ENCODE results near the gene FGD1. TPM values are rescaled to one million over a fixed set of nuclear protein-coding genes. Genes with fewer than 3 reads are reported as not detected.
A peak's percentile ranks its signal among the peaks of the same experiment; 100 is the strongest.

The FGD1 gene
- total RNA-seq, 1 experiment from 2014 or later = 22.4 TPM

DNA sequence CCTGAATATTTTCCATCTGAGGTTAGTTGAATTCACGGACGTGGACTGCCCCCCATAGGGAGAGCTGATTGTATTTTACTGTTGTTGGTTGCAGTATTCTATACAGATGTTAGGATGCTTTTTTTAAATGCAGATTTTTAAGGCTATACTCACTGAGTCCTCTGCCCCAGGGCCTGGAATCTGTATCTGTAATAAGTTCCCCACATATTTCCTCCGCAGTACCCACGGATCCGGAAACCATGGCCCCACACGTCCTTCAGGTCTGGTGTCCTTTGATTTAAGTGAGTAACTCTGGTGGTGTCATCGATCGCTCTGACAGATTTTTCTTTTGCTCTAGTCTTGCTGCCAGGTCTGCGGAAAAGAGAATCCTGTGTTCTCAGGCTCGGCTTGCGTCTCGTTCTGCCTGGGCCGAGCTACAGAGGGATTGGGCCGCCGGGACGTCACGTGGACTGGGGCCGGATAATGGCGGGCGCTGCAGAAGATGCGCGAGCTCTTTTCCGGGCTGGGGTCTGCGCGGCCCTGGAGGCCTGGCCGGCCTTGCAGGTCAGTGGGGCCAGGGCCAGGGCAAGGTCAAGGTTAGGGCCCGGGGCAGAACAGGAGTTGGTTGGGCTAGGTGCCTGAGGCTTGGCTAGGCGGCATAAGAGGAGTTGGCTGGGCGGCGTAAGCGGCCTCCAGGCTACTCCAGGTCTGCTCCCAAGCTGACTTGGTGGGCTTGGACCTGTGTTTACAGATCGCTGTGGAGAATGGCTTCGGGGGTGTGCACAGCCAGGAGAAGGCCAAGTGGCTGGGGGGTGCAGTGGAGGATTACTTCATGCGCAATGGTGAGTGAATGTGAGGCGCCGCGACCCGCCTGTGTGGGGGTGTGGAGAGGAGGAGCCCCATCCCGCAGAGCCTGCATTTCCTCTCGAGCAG, 55.8 kb downstream of the FGD1 start, which contains the start of gene TSR2:
TSS of gene TSR2 (plus strand) at position 445 of the 912 bp plus-strand sequence. CDS start at position 463, 18 bp downstream.
- Histone ChIP-seq H3K36me3 (replicated peaks; ENCODE audit: control insufficient read depth, insufficient read depth, low read length) (peaks cover 4% of the 10 kb centered on the region; the same call in 1 of the 2 replicates), H3K27me3 (ENCODE audit: control insufficient read depth, insufficient read depth, low read length) (no peaks in the 10 kb centered on the region), H3K4me3 (ENCODE audit: insufficient read depth, low read depth, low read length) (peak within 1 kb of the TSS; percentile 79)
- DNase-seq = peak; percentile 82

DNA sequence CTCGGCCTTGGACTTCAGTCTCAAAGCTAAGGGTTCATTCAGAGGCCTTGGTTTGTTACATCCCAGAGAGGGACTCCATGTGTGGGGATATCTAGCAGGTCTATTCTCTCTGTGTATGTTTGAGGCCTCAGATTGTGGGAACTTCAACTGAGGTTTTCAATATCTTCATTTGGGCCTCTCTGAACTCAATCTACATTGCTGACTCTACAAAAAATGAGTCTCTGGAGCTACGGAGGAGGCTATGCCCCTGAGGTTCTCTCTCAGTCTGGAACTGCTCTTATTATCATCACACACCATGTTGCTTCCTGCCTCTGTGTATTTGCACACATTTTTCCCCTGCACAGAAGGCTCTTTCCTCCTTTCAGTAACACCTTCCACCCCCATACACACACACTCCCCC, 60.9 kb downstream of the FGD1 start:
- H3K36me3 ChIP-seq (replicated peaks; ENCODE audit: control insufficient read depth, insufficient read depth, low read length) = no peaks in the 10 kb centered on the region
- H3K4me3 ChIP-seq (ENCODE audit: insufficient read depth, low read depth, low read length) = no peak overlapping the region
- DNase-seq = no peak
- no peaks in the 10 kb centered on the region for H3K27me3 ChIP-seq (ENCODE audit: control insufficient read depth, insufficient read depth, low read length)

DNA sequence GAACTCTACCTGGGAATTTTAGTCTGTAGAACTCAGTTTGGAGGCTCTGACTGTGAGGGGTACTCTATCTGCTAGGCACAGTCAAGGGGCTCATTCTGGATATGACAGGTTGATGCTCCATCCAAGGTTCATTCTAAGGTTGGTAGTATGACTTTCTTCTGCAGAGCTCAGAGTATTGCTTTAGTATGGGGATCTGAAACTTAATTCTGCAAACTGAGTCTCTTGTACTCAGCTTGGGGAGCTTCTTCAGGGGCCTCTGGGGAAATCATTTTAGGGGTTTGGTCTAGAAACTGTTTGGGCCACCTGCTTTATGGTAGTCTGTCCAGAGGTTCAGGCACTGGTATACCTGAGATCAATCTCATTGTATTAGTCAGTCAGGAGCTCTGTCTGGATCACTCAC, 65.5 kb downstream of the FGD1 start:
- H3K27me3 ChIP-seq (ENCODE audit: control insufficient read depth, insufficient read depth, low read length) = no peaks in the 10 kb centered on the region
- H3K4me3 ChIP-seq (ENCODE audit: insufficient read depth, low read depth, low read length) = no peak overlapping the region
- no peak for DNase-seq
- no peaks in the 10 kb centered on the region for H3K36me3 ChIP-seq (replicated peaks; ENCODE audit: control insufficient read depth, insufficient read depth, low read length)

DNA sequence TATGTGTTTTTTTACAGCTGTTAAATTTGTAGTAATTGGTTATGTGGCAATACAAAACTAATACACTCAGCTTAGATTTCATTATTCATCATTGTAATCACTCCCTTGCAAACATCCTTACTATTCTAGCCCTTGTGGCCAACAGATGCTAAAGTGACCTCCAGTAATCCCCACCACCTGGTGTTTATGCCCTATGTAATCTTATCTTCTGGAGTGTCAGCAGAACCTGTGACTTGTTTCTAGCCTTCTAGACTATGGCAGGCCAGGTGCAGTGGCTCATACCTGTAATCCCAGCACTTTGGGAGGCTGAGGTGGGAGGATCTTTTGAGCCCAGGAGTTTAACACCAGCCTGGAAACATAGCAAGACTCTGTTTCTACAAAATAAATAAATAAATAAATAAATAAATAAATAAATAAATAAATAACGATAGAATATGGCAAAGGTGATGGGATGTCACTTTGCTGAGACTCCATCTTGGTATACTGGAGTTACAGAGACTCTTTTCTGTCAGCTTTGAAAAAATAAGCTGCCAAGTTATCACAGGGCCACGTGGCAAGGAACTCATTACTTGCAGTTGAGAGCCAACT, 68.1 kb downstream of the FGD1 start:
- H3K27me3 ChIP-seq (ENCODE audit: control insufficient read depth, insufficient read depth, low read length) = no peaks in the 10 kb centered on the region
- no peak overlapping the region for H3K4me3 ChIP-seq (ENCODE audit: insufficient read depth, low read depth, low read length)
- DNase-seq = no peak
- H3K36me3 ChIP-seq (replicated peaks; ENCODE audit: control insufficient read depth, insufficient read depth, low read length) = no peaks in the 10 kb centered on the region

DNA sequence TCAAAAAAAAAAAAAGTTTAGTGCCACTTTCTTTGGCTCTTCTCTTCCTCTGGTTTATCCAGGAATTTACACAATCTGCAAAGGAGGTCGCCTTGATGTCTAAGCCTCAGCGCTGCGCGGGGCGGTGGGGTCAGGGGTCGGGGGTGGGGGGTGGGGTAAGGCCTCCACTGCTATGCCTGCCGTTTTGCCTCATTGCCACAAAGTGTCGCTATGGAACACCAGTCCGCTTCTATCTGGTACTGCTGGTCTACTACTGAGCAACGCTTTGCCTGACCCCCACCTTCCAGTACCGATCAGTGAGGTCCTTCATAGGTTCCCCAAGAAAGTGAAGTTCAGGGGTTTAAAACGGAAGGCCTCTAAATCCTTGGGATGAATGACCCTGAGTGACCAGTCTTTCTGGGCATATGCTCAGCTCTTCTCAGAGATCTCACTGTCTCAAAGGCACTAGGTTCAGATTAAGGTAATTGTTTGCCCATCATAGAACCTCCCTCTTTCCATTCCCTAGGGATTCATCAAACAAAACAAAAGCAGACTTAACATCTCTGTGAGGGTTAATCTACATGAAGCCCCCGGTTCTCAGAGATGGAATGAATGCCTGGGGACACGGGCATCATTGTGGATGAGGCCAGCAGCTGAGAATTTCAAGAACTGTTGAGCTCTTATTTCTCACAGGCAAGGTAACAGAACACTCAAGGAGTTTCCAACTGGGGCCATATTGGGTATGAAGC, 72.7 kb downstream of the FGD1 start:
- Histone ChIP-seq H3K27me3 (ENCODE audit: control insufficient read depth, insufficient read depth, low read length) (no peaks in the 10 kb centered on the region), H3K4me3 (ENCODE audit: insufficient read depth, low read depth, low read length) (no peak overlapping the region), H3K36me3 (replicated peaks; ENCODE audit: control insufficient read depth, insufficient read depth, low read length) (no peaks in the 10 kb centered on the region)
- peak; percentile 74 for DNase-seq

DNA sequence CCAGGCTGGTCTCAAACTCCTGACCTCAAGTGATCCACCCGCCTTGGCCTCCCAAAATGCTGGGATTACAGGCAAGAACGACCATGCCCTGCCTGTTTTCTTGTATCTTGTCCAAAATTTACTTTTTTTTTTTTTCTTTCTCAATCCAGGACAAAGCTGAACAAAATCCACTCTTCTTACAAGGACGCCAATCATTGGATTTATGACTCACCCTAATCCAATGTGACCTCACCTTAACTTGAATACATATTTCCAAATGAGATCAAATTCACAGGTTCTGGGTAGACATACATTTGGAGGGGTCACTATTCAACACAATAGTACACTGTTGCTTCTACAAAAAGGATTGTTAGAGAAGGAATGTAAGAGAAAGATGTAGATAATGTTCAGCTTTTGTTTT, 73.9 kb downstream of the FGD1 start:
- no peak overlapping the region for H3K4me3 ChIP-seq (ENCODE audit: insufficient read depth, low read depth, low read length)
- H3K27me3 ChIP-seq (ENCODE audit: control insufficient read depth, insufficient read depth, low read length) = no peaks in the 10 kb centered on the region
- H3K36me3 ChIP-seq (replicated peaks; ENCODE audit: control insufficient read depth, insufficient read depth, low read length) = no peaks in the 10 kb centered on the region
- DNase-seq = no peak

DNA sequence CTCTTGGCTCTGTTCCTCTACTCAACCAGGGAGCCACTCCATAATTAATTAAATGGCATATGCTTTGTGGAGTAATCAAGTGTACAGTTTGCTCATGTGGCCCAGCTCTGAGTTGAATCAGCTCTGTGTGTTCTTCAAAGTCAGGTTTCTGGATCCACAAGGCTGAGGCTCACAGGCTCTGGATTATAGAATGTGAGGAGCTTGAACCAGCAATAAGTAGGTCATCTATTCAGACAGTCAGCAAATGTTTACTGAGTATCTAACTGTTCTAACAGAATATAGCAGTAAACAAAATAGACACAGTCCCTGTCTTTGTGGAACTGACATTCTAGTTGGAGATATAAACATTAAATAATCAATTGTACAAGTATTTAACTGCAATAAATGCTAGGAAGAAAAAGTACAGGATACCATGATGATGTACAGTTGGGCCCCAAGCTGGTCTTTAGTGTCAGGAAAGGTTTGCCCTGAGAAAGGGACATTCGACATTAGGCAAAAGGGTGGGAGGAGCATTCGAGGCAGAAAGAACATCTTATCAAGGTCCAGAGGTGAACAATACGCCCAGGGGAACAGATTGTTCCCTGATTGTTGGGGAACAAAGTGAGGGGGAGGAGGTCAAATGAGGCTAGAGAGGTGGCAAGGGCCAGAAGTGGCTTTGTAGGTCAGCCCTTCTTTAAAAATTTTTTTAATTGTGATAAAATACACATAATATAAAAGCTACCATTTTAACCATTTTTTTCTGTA, 76.3 kb downstream of the FGD1 start:
- Histone ChIP-seq H3K4me3 (ENCODE audit: insufficient read depth, low read depth, low read length) (no peak overlapping the region), H3K27me3 (ENCODE audit: control insufficient read depth, insufficient read depth, low read length) (no peaks in the 10 kb centered on the region), H3K36me3 (replicated peaks; ENCODE audit: control insufficient read depth, insufficient read depth, low read length) (no peaks in the 10 kb centered on the region)
- no peak for DNase-seq

DNA sequence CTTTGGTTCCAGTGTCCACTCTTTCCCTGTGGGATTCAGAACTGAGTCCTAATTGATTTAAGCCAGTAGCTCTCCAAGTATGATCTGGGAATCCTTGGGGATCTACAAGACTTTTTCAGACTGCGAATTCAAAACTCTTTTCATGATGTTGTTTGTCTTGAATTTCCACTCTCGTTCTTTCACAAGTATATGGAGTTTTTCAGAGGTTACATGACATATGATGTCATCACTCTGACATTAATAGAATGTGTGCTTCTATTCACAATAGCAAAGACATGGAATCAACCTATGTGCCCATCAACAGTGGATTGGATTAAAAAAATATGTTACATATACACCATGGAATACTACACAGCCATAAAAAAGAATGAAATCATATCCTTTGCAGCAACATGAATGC, 79.1 kb downstream of the FGD1 start:
- DNase-seq = no peak
- no peaks in the 10 kb centered on the region for H3K36me3 ChIP-seq (replicated peaks; ENCODE audit: control insufficient read depth, insufficient read depth, low read length)
- no peak overlapping the region for H3K4me3 ChIP-seq (ENCODE audit: insufficient read depth, low read depth, low read length)
- H3K27me3 ChIP-seq (ENCODE audit: control insufficient read depth, insufficient read depth, low read length) = no peaks in the 10 kb centered on the region

DNA sequence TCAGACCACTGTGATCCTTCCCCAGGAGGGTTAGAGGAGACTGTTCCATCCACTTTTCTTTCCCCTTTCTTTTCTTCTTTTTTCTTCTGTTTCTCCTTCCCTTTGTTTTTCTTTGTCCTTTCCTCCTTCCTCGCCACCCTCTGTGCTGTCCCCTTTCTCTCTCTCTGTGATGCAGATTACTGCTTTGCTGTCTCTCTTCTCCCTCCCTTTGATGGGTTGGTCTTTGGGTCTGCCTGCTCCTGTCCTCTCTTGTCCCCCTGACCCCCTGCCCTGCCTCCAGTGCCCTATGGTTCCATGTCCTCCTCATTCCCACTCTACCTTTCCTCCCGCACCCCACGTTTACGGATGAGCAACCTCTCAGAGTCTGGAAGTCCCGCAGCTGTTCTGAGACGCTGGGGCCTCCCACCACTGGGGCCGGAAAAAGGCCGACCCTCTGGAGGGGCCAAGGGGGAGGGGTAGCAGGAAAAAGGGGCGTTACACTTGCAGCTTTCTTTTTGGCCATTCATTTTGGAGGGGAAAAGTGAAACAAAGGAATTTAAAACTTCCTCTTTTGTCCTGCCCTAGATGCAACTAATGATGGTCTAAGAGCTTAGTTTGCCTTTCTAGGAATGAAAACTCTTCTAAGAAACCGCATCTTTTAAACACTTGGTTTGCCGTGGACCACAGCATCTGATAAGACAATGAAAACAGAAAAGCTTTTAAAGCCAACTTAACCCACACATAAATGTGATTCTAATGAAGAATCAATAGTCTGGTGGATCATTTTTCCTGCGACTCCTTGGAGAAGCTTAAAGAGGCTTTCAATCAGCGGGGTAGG, 80.3 kb downstream of the FGD1 start:
- H3K27me3 ChIP-seq (ENCODE audit: control insufficient read depth, insufficient read depth, low read length) = no peaks in the 10 kb centered on the region
- peak overlapping the region; percentile 10; the same call in 1 of the 2 replicates for H3K4me3 ChIP-seq (ENCODE audit: insufficient read depth, low read depth, low read length)
- DNase-seq = peak; percentile 42
- H3K36me3 ChIP-seq (replicated peaks; ENCODE audit: control insufficient read depth, insufficient read depth, low read length) = no peaks in the 10 kb centered on the region

DNA sequence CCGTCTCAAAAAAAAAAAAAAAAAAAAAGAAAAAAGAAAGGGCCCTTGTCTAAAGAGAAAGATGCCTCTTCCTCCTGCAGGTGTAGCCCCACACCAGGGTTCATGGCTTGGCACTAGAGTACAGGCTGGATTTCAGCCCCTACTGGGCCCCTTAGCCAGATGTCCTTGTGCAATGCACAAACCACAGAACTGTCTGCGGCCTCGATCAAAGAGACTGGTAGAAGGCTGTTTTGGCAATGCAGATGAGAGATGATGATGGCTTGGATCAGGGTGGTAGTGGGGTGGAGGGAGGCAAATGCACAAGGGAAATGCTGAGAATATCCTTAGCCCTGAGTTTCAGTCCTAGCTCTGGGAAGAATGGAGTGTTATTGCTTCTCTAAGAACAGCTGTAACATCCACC, 82.3 kb downstream of the FGD1 start:
- Histone ChIP-seq H3K4me3 (ENCODE audit: insufficient read depth, low read depth, low read length) (no peak overlapping the region), H3K27me3 (ENCODE audit: control insufficient read depth, insufficient read depth, low read length) (no peaks in the 10 kb centered on the region), H3K36me3 (replicated peaks; ENCODE audit: control insufficient read depth, insufficient read depth, low read length) (no peaks in the 10 kb centered on the region)
- no peak for DNase-seq

DNA sequence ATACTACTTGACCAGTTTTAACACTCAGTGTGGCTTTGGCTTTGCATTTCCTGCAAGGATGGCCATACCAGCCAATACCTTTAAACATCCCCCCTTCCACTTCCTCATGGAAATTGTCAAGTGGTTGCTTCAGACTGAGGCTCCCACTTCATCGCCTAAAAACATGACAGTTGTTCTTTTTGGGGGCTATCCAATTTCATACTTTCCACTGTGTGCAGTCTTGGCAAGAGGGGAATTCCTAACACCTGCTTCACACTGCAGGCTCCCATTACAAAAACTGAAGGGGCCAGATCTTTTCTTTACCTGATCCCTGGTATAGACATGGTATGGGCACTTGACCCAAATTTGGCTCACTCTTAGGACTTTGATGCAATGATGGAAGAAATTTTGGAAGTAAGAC, 84.3 kb downstream of the FGD1 start:
- no peak for DNase-seq
- Histone ChIP-seq H3K4me3 (ENCODE audit: insufficient read depth, low read depth, low read length) (no peak overlapping the region), H3K27me3 (ENCODE audit: control insufficient read depth, insufficient read depth, low read length) (no peaks in the 10 kb centered on the region), H3K36me3 (replicated peaks; ENCODE audit: control insufficient read depth, insufficient read depth, low read length) (no peaks in the 10 kb centered on the region)

DNA sequence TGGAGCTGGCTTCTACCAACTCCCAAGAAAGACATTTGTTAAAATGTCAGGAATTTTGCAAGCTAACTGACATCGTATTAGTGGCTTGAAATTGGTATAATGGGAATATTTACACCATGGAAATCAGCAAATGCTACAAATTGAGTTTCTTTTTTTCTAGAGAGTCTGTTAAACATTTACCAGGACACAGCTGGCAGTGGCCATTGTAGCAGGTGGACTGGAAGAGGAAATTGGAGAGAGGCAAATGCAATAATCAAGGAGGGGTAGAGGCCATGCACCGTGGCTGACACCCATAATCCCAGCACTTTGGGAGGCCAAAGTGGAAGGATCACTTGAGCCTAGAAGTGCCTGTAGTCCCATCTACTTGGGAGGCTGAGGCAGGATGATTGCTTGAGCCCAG, 88.8 kb downstream of the FGD1 start:
- H3K27me3 ChIP-seq (ENCODE audit: control insufficient read depth, insufficient read depth, low read length) = no peaks in the 10 kb centered on the region
- DNase-seq = no peak
- H3K4me3 ChIP-seq (ENCODE audit: insufficient read depth, low read depth, low read length) = no peak overlapping the region
- no peaks in the 10 kb centered on the region for H3K36me3 ChIP-seq (replicated peaks; ENCODE audit: control insufficient read depth, insufficient read depth, low read length)

DNA sequence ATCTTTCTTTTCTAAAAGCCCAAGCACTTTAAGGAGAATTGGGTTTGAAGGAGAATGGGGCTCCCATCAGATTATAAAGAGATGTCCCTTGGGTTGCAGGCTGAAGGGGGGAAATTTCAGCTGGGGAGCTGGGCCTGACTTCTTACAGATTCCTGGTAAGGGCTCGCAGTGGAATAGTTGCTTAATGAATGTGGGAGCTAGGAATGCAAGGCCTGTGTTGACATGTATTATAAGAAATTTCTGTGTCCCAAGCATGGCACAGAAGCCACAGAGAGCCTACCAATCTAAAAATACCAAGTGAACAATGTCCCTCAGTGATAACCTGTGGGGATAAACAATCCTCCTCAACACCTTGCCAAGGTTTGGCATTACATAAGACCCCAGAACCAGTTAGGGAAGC, 98.9 kb downstream of the FGD1 start:
- Histone ChIP-seq H3K4me3 (ENCODE audit: insufficient read depth, low read depth, low read length) (no peak overlapping the region), H3K27me3 (ENCODE audit: control insufficient read depth, insufficient read depth, low read length) (no peaks in the 10 kb centered on the region), H3K36me3 (replicated peaks; ENCODE audit: control insufficient read depth, insufficient read depth, low read length) (no peaks in the 10 kb centered on the region)
- DNase-seq = no peak
